CD4-positive, alpha-beta T cell (primary cell): Measurements from ENCODE around the gene NUDT10. TPM values are rescaled to one million over a fixed set of nuclear protein-coding genes. Genes with fewer than 3 reads are reported as not detected.
A peak's percentile ranks its signal among the peaks of the same experiment; 100 is the strongest.

Experiments used
- ATAC-seq: fragments of 200-7000 bp; cut with Tn5 transposase; one replicate; pipeline ENCODE4 v1.10.0; 2022; ENCODE audit warnings: mild to moderate bottlenecking; ENCODE audit not compliant: poor library complexity
- CTCF ChIA-PET: fragments of 350-600 bp; sonication (Branson Sonifier 250); formaldehyde crosslinking; loops from one replicate; lab custom pipeline; 2021; ENCODE audit warnings: antibody characterized with exemption, inconsistent platforms; lab: Charles Lee
- POLR2A ChIA-PET: fragments of 350-600 bp; sonication (Branson Sonifier 250); formaldehyde crosslinking; loops from one replicate; lab custom pipeline; 2021; ENCODE audit warnings: antibody characterized with exemption, inconsistent platforms; lab: Charles Lee
- DNase-seq, 14 experiments: peaks; one replicate each; pipeline ENCODE4 v3.0.0-alpha.2; 2013 to 2020; ENCODE audit warnings: mixed read lengths in 2 of 14
- H3K27ac ChIP-seq, 2 donors: one replicate each; pipeline versions ENCODE4 v1.5.1 to v1.7.0; 2013; ENCODE audit warnings: low read length in 2 of 2, low read depth in 1 of 2, mild to moderate bottlenecking in 1 of 2
- H3K27me3 ChIP-seq, 2 experiments: 1 replicate in 1 of 2; 2 replicates in 1 of 2; pipeline versions ENCODE4 v1.6.1 to v1.7.0; 2013; ENCODE audit warnings: low read length in 2 of 2, control low read depth in 1 of 2, mild to moderate bottlenecking in 1 of 2, moderate library complexity in 1 of 2; ENCODE audit not compliant: insufficient read depth in 2 of 2, control insufficient read depth in 1 of 2
- H3K36me3 ChIP-seq: one replicate; pipeline ENCODE4 v1.6.1; 2013; ENCODE audit warnings: low read length, control low read depth; ENCODE audit not compliant: insufficient read depth
- H3K4me1 ChIP-seq: one replicate; pipeline ENCODE4 v1.6.1; 2013; ENCODE audit warnings: low read length, control low read depth; ENCODE audit not compliant: insufficient read depth
- H3K4me3 ChIP-seq: one replicate; pipeline ENCODE4 v1.5.1; 2013; ENCODE audit warnings: mild to moderate bottlenecking, low read length, moderate library complexity
- H3K9me3 ChIP-seq, 2 experiments: 1 replicate in 1 of 2; 2 replicates in 1 of 2; pipeline versions ENCODE4 v1.6.1 to v1.7.0; 2013; ENCODE audit warnings: low read length in 2 of 2, mild to moderate bottlenecking in 2 of 2, control low read depth in 1 of 2, moderate library complexity in 1 of 2; ENCODE audit not compliant: control insufficient read depth in 1 of 2, insufficient read depth in 1 of 2
- H3K27ac Mint-ChIP-seq: one replicate; pipeline ENCODE4 v1.8.0; 2020; ENCODE audit warnings: mixed read lengths
- H3K27me3 Mint-ChIP-seq: one replicate; pipeline ENCODE4 v1.8.0; 2021; ENCODE audit warnings: mixed read lengths
- H3K36me3 Mint-ChIP-seq: one replicate; pipeline ENCODE4 v1.8.0; 2021; ENCODE audit warnings: low read depth, mixed read lengths
- H3K4me1 Mint-ChIP-seq: one replicate; pipeline ENCODE4 v1.8.0; 2021; ENCODE audit warnings: low read depth, mixed read lengths
- H3K4me3 Mint-ChIP-seq: one replicate; pipeline ENCODE4 v1.8.0; 2020; ENCODE audit warnings: mild to moderate bottlenecking, mixed read lengths
- H3K9me3 Mint-ChIP-seq: one replicate; pipeline ENCODE4 v1.8.0; 2020; ENCODE audit warnings: mixed read lengths
- CTCF ChIP-seq: fragments of 200-600 bp; IDR thresholded peaks from one replicate; pipeline ENCODE4 v1.8.0; 2022; ENCODE audit warnings: antibody characterized with exemption, mild to moderate bottlenecking
- intact Hi-C, 2 experiments: fragments of 100-400 bp; cut with DNase I in 1 of 2; cut with micrococcal nuclease in 1 of 2; formaldehyde crosslinking; loops; one replicate each; pipeline versions ENCODE4 v1.15.1 to v1.9.0; 2023 to 2025; cut with DNase I, micrococcal nuclease
- polyA plus RNA-seq, 2 donors: library from polyadenylated mRNA; unstranded; fragments of 120-200 nt; gene quantifications; one replicate each; pipeline ENCODE4 v1.2.1, GENCODE V29; 2013
- total RNA-seq, 174 experiments: library from RNA in 2 of 174; stranded (reverse) in 2 of 174; gene quantifications; one replicate each; pipeline ENCODE4 v1.2.3 and lab custom pipeline; 2021 to 2026

Gene NUDT10
- total RNA-seq: not detected
- polyA plus RNA-seq (2013, experiment 1 of 2): 0.14 TPM
- 0.27 TPM for polyA plus RNA-seq (2013, experiment 2 of 2)
- total RNA-seq (lab: John Stamatoyannopoulos, UW): 0 to 3.7 (median 0.27) reads per million in 172 experiments

- Mint-ChIP-seq H3K9me3 (no peaks in the 10 kb centered on the region), H3K4me1 (no peaks in the 10 kb centered on the region), H3K4me3 (peak within 1 kb of the TSS; percentile 84), H3K27me3 (no peaks in the 10 kb centered on the region), H3K36me3 (no peaks in the 10 kb centered on the region), H3K27ac (no peak within 1 kb of the TSS)
- intact Hi-C loops: loop anchor here in 1 of 2 experiments (10.0 kb wide), 1 partner anchor 932 kb away; no protein-coding TSS in a partner anchor
- peak within 1 kb of the TSS; percentile 46 for H3K4me3 ChIP-seq
- ATAC-seq (peak; percentile 20), DNase-seq (peak in 8 of 14 experiments; percentile 1 to 33 (median 14))
- no peak within 1 kb of the TSS for H3K27ac ChIP-seq
- no peak for TF ChIP-seq CTCF
- ChIA-PET POLR2A (no interaction called here), CTCF (no interaction called here)
- no peaks in the 10 kb centered on the region for H3K27me3 ChIP-seq
- H3K36me3 ChIP-seq: no peaks in the 10 kb centered on the region
- no peaks in the 10 kb centered on the region for H3K9me3 ChIP-seq
- H3K4me1 ChIP-seq: peaks cover 5% of the 10 kb centered on the region
Observed at GRCh38 chrX:51332188-51332942, at the start of gene NUDT10. Gene NUDT10 (plus strand): TSS chrX:51332822. CDS start chrX:51332966, 144 bp downstream.

- no peak overlapping the region for H3K4me3 Mint-ChIP-seq
- H3K27me3 Mint-ChIP-seq: no peaks in the 10 kb centered on the region
- H3K36me3 ChIP-seq: no peaks in the 10 kb centered on the region
- intact Hi-C loops: no loop called here
- H3K9me3 Mint-ChIP-seq: peaks cover 2% of the 10 kb centered on the region
- DNase-seq: no peak
- H3K36me3 Mint-ChIP-seq: peaks cover 36% of the 10 kb centered on the region
- POLR2A ChIA-PET: no interaction called here
- no peak overlapping the region for H3K27ac Mint-ChIP-seq
- TF ChIP-seq CTCF: no peak
- no peaks in the 10 kb centered on the region for H3K9me3 ChIP-seq
- no peaks in the 10 kb centered on the region for H3K4me1 Mint-ChIP-seq
- H3K27ac ChIP-seq: no peak overlapping the region
- H3K4me1 ChIP-seq: no peaks in the 10 kb centered on the region
- H3K27me3 ChIP-seq: no peaks in the 10 kb centered on the region
- ATAC-seq: no peak
- H3K4me3 ChIP-seq: no peak overlapping the region
- CTCF ChIA-PET: no interaction called here
Observed at GRCh38 chrX:51292421-51292820, 40.2 kb upstream of the NUDT10 start.

- H3K9me3 ChIP-seq: no peaks in the 10 kb centered on the region
- Mint-ChIP-seq H3K9me3 (peaks cover under 1% of the 10 kb centered on the region), H3K4me1 (peaks cover 4% of the 10 kb centered on the region), H3K27me3 (no peaks in the 10 kb centered on the region), H3K4me3 (no peak overlapping the region), H3K36me3 (peaks cover 41% of the 10 kb centered on the region), H3K27ac (no peak overlapping the region)
- no peak for TF ChIP-seq CTCF
- POLR2A ChIA-PET: no interaction called here
- DNase-seq (no peak), ATAC-seq (no peak)
- no peaks in the 10 kb centered on the region for H3K36me3 ChIP-seq
- CTCF ChIA-PET: no interaction called here
- no peak overlapping the region for H3K27ac ChIP-seq
- intact Hi-C loops: no loop called here
- H3K4me1 ChIP-seq: no peaks in the 10 kb centered on the region
- H3K4me3 ChIP-seq: no peak overlapping the region
- H3K27me3 ChIP-seq: no peaks in the 10 kb centered on the region
Observed at GRCh38 chrX:51296138-51296537, 36.5 kb upstream of the NUDT10 start.
